Cerebellar cortex (tissue), 1 donor: ENCODE results near the gene PHF19.

Source experiments
- DNase-seq: peaks from one replicate; pipeline ENCODE4 v3.0.0-alpha.2; 2015; ENCODE audit warnings: low spot score

Gene PHF19

DNA sequence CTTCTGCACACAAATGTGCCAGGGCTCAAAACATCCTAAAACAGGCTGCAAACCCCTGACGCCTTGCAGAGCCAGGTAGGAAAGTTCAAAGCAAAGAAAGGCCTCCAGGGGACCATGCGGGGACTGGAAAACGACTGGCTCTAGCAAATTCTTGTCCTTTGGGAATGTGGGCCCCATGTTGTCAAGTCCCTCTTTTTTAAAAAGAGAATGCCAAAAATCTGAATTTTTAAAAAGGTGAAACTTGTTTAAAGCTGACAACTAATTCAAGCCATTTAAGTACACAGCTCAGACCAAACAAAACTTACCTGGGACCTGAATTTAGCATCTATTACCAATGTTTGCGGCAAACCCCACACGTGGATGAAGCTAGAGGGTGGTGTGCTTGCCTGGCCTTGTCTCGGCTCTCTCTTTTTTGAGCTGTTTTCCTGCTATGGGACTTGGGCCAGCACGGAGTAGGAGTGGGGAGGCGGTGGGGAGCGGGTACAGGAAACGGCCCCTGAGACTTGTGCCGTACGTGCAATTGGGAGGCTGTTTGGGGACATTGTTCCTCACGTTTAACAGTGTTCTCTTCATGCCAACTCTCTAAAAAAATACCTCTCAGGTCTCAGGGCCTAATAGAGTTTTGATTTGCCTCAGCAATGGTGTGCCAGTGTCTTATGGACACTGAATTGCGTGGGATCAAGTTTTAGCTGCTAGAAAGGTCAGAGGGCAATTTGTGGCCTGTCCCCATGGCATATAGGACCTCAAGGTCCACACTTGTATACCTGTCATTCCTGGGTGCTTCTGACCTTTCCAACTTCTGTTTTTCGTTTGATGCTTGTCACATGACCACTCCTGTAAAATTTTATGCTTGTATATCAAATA is 15.1 kb upstream of the PHF19 start:
- no peak for DNase-seq

GRCh38 chr9:120891245-120891883 is 14.4 kb upstream of the PHF19 start:
- DNase-seq, result no peak

GRCh38 chr9:120890320-120891244 is 13.6 kb upstream of the PHF19 start:
- no peak for DNase-seq

DNA sequence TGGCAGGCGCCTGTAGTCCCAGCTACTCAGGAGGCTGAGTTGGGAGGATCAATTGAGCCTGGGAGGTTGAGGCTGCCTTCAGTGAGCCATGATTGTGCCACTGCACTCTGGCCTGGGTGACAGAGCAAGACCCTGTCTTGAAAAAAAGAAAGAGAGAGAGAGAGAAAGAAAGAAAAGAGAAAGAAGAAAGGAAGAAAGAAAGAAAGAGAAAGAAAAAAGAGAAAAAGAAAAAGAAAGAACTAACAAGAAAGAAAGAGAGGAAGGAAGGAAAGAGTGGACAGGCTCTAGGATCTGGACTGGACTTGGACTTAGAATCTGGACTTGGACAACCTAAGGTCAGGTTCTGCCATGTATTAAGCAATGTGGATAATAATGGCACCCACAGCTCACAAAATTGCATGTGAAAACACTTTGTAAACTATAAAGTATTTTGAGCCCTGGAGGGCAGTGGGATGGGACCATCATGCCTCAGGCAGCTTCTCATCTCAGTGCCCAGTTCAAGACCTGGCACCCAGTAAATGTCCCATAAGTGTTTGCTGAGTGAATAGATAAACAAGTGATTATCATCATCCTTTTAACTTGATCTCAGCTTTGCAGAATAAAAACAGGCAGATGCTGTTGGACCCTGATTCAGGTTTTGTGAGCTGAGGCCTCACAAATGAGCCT is 12.8 kb upstream of the PHF19 start:
- no peak for DNase-seq

GRCh38 chr9:120888626-120889025 is 11.6 kb upstream of the PHF19 start:
- no peak for DNase-seq

DNA sequence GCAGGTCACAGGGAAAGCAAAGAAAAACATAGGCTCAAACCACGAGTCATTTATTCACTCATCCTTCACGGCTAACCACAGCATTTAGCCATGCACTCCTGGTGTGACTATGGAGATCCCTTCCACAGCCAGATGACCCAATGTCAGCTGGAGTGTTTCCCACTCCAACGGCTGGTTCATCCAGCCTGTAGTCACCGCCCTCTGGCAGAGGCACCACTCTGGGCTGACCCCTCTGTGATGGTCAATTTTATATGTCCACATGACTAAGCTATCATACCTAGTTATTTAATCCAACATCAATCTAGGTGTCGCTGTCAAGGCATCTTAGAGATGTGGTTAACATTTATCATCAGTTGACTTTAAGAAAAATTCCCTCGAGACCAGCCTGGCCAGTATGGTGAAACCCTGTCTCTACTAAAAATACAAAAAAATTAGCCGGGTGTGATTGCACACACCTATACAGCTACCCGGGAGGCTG is 9.5 kb upstream of the PHF19 start:
- DNase-seq, result no peak

DNA sequence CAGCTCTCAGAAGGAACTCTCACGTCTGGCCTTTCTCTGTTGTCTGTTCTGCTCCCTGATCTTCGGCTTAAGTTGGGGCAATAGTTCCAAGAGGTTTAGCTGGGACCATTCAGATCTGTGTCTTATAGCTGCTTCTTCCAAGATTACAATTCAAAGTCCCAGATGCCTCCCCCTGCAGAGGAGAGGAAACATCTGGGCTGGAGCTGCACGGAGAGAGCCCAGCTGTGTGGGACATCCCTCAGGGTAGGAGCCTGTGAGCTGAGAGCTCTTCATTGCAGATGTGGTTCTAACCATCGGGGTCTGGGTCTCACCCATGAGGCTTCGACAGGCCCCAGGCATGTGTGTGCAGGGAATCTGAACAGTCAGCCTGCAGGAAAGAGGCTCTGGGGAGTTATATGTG is 9.0 kb upstream of the PHF19 start:
- DNase-seq, result no peak

DNA sequence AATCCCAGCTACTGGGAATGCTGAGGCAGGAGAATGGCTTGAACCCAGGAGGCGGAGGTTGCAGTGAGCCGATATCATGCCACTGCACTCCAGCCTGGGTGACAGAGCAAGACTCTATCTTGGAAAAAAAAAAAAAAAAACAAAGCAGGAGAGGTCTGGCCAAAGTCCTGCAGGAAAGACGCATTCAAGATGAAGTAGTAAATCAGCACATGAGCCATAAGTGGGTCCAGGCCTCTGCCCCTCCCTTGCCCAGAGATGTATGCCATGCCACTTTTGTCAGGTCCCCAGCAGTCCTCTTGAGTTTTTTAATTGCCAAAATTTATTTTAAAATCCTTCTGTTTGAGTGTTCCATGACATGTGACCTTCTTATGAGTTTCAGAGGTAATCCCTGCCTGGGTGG is 8.5 kb upstream of the PHF19 start:
- DNase-seq, result no peak

DNA sequence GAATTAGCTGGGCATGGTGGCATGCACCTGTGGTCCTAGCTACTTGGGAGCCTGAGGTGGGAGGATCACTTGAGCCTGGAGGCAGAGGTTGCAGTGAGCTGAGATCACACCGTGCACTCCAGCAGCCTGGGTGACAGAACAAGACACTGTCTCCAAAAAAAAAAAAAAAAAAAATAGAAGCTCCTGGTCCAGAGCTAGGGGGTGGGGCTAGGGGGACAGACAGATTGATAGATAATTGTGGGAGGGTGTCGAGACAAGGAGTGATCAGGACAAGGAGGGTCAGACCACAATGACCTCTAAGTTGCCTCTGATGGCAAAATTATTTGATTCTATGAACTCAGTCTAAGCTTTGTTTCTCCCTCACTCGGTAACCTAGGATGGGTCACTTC is 6.6 kb upstream of the PHF19 start:
- DNase-seq, result no peak

DNA sequence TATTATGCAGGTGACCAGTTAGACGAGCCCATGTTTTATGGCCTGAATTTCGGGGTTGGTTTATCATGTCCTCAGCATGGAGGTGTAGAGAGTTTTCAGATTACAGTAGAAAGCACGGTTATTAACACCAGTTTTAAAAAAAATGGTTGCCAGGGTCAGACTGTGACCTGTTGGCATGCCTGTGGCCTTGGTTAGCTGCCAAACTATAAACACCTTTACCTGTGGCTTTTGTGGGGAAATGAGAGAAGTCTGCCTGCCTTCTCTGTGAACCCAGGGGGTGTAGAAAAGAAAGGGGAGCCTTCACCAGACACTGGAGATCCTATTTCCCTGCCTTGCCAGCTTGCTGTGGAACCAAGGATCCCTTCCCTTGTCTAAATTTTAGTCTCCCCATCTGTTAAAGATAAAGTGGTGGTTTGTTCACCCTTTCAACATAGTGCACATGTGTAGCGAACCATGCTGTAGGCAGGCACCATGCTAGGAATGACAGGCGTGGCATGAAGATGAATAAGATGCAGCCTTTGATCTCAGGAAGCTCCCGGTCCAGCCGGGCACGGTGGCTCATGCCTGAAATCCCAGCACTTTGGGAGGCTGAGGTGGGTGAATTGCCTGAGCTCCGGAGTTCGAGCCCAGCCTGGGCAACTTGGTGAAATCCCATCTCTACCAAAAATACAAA is 6.1 kb upstream of the PHF19 start:
- DNase-seq, result no peak

GRCh38 chr9:120879446-120879845 is 2.5 kb upstream of the PHF19 start:
- no peak for DNase-seq

DNA sequence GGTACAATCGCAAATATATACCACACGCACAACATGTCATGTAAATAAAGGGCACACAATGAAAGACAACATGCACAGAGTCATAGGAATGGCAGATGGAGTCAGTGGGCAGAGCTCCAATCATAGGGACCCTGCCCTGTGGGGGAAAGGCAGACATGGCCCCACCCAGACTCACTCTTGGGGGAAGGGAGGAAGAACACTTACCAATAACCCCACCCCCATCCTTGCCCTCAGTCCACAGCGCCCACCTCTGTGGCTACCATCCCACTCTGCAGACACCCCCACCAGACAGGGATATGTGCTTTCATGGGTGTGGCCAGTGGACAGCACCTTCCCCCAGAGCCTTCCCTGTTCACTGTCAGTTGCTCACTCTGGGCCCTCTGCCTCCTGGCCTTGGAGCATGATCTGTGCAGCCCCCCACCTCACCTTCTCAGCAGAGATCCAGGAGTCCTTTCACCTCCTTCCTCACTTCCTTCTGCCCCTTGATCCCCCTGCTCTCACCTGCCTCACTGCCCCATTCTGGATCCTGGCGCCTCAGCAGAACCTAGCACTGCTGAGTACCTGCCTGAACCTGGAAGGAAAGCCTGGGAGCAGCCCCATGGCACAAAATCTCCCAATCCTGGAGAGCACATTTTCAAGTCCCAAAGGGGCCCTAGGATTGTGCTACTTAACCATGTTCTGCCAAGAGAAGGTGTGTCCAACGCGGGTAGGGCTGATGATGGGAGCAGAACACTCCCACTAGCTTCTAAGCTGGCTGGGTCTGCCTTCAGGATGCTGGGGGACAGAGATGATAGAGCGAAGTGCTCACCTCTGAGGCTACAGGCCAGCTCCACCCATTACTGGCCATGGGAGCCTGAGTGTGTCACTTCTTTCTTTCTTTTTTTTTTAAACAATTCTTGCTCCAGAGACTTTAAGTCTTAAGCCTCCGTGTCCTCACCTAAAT is 1.5 kb upstream of the PHF19 start:
- no peak for DNase-seq

- peak; percentile 46 for DNase-seq
These were observed 467 bp upstream of the PHF19 start for GRCh38 chr9:120877276-120878034.

- peak; percentile 86 for DNase-seq
These were observed 790 bp downstream of the PHF19 start for GRCh38 chr9:120875954-120876841.

DNA sequence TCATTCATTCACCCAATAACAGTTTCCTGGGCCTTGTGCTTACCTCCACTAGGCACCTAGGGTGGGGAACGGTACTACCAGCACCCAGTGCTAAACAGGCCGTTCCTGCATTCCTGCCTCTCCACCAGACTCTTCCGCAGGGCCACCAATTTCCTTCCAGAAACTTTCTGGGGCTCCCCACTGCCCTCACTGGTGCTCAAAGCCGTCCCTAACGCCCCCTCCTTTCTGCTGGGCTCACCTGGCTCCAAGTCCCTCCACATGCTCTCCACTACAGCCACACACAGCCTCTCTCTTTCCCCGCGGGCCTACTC is 1.4 kb downstream of the PHF19 start:
- DNase-seq, result no peak

DNA sequence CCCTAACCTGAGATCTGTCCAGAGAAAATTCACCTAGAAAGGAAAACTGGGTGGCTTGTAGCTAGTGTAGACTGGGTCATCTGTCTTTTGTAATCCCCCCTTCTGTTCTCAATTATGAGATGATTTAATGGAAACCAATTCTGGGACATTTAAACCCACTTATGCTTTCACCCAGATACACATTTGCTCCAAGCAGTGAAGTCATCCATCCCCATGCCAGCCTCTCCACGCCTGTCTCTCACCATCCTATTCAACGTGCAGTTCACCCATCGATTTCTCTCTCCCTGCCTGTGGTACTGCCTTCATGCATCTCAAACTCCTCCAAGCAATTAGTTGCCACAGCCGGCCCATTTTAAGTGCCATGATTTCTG is 1.8 kb downstream of the PHF19 start:
- DNase-seq, result no peak

- no peak for DNase-seq
These were observed 2.5 kb downstream of the PHF19 start for GRCh38 chr9:120874226-120875194.
